Heart right ventricle (tissue), 16 donors: Measurements from ENCODE around the gene PACS1. TPM values are rescaled to one million over a fixed set of nuclear protein-coding genes. Genes with fewer than 3 reads are reported as not detected.
"Not testable (repeated sequence)": the region's sequence is repeated elsewhere in the genome, so short reads cannot be mapped to it uniquely, and the experiment has no call there.

ENCODE experiments used
- ATAC-seq, 8 donors: fragments of 200-7000 bp; cut with Tn5 transposase; one replicate each; pipeline ENCODE4 v1.9.1; 2020; ENCODE audit warnings: mild to moderate bottlenecking in 8 of 8, moderate library complexity in 8 of 8, moderate number of reproducible peaks in 1 of 8
- DNase-seq, 2 donors: peaks; one replicate each; pipeline ENCODE4 v3.0.0-alpha.2; 2020
- H3K27ac ChIP-seq, 10 donors: fragments of 200-600 bp; sonication (generic) in 2 of 10; one replicate each; pipeline versions ENCODE4 v1.5.0 to v1.8.0; 2020 to 2022; ENCODE audit warnings: mild to moderate bottlenecking in 3 of 10
- H3K27me3 ChIP-seq, 7 donors: fragments of 200-600 bp; one replicate each; pipeline ENCODE4 v1.8.0; 2021 to 2022; ENCODE audit warnings: mild to moderate bottlenecking in 2 of 7
- H3K36me3 ChIP-seq, 9 donors: fragments of 200-600 bp; sonication (generic) in 1 of 9; one replicate each; pipeline versions ENCODE4 v1.5.0 to v1.8.0; 2020 to 2022; ENCODE audit warnings: mild to moderate bottlenecking in 2 of 9
- H3K4me1 ChIP-seq, 9 donors: fragments of 200-600 bp; sonication (generic) in 1 of 9; one replicate each; pipeline versions ENCODE4 v1.5.0 to v1.8.0; 2020 to 2022; ENCODE audit warnings: mild to moderate bottlenecking in 4 of 9
- H3K4me3 ChIP-seq, 10 donors: fragments of 200-600 bp; sonication (generic) in 2 of 10; one replicate each; pipeline versions ENCODE4 v1.5.0 to v1.8.0; 2020 to 2022; ENCODE audit warnings: mild to moderate bottlenecking in 7 of 10, moderate library complexity in 2 of 10
- H3K9me3 ChIP-seq, 11 donors: fragments of 200-600 bp in 10 of 11; sonication (generic) in 2 of 11; one replicate each; pipeline versions ENCODE4 v1.5.0 to v1.8.0; 2013 to 2022; ENCODE audit warnings: mild to moderate bottlenecking in 2 of 11, control low read depth in 1 of 11, moderate library complexity in 1 of 11
- WGBS, 2 donors: extraction: QIAGEN DNeasy Blood & Tissue Kit; methylation state at CpG; one replicate each; pipeline ENCODE4 v1.1.7; 2013; ENCODE audit warnings: inconsistent platforms in 1 of 2; 5-methylcytosine and 5-hydroxymethylcytosine counted together
- intact Hi-C, 10 donors: fragments of 100-400 bp; cut with DNase I; formaldehyde crosslinking; loops; one replicate each; pipeline versions ENCODE4 v1.11.1 to v1.14.2; 2022
- polyA plus RNA-seq, 2 donors: library from polyadenylated mRNA; stranded (reverse); fragments of 200-250 nt; gene quantifications; one replicate each; pipeline ENCODE4 v1.2.3, GENCODE V29; 2013
- total RNA-seq, 10 donors: library from RNA; stranded (reverse); fragmentation: NEBNext Ultra II Directional in 3 of 10; extraction: Animal tissue kit (Norgen Biotek cat#: 25700) in 3 of 10; gene quantifications; one replicate each; pipeline versions ENCODE4 v1.2.1 to v1.2.4, GENCODE V29; 2021 to 2023
- TF ChIP-seq, protein P1 (sequence below), 9 donors: fragments of 200-600 bp; sonication (generic) in 2 of 9; IDR thresholded peaks; one replicate each; pipeline versions ENCODE4 v1.5.0 to v1.8.0; 2021 to 2022; ENCODE audit warnings: antibody characterized with exemption in 9 of 9, mild to moderate bottlenecking in 5 of 9, moderate library complexity in 1 of 9
- donor health status: Arrhythmogenic right ventricular cardiomyopathy.
- donor health status: ischemic (EF 13 %, LVEDD 7.1; RV severe dilation, severe dysfunction).
- donor health status: healthy with polysubstance abuse.
- donor health status: DM: no; HTN: yes; CAD: no.
- donor health status: DM: no; HTN: no; CAD: no.
- donor health status: ischemic (EF 25% LVEDD 6.9; RV normal size, moderate dysfunction).
- donor health status: ischemic (EF 25% LVEDD 5.7; RV mildly dilated, moderate dysfunction).
- donor health status: healthy.
- donor health status: DM: yes; HTN: yes; CAD: no.
- donor health status: Ischemic cardiomyopathy.
- donor health status: ischemic (EF 35%, LVEDD 5.7; RV mildly dilated, moderate dysfunction).
- donor health status: nonischemic (EF 11% LVEDD 7.7; RV severe dilation, severe dysfunction).
- donor health status: DM: yes; HTN: yes; CAD: no.
- donor health status: PGD.
- donor health status: ischemic (EF 29% LVEDD 5.4; RV normal size, mild dysfunction).
- donor health status: nonischemic (EF 23%, LVEDD 6.1; RV moderate dilation, normal function).

The PACS1 gene
- total and polyA plus RNA-seq, 12 donors: 24.1 to 121 (median 69.7) TPM

DNA sequence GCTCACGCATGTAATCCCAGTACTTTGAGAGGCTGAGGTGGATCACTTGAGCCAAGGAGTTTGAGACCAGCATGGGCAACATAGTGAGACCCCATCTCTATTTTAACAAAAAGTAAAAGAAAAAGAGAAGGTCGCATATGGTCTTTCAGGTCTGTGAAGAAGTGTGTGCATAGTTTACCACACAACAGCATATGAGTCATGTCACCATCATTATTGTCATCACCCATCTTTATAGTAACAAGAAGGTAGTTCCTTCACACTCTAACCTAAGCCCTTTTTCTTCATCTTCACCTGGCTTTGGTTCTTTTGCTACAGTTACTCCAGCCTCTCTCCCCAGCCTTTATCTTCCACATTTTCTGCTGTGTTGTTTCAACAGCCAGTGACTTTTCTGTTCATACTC is 39.2 kb downstream of the PACS1 start:
- DNase-seq (no peak), ATAC-seq (no peak)
- 91 to 95% methylated on average over 2 of the region's 2 CpGs for WGBS, 2 donors
- no peaks in the 10 kb centered on the region for H3K27me3 ChIP-seq
- peaks cover 0 to 16% (median 0%) of the 10 kb centered on the region in 9 donors for H3K36me3 ChIP-seq
- H3K9me3 ChIP-seq: no peaks in the 10 kb centered on the region
- TF ChIP-seq, protein P1, sequence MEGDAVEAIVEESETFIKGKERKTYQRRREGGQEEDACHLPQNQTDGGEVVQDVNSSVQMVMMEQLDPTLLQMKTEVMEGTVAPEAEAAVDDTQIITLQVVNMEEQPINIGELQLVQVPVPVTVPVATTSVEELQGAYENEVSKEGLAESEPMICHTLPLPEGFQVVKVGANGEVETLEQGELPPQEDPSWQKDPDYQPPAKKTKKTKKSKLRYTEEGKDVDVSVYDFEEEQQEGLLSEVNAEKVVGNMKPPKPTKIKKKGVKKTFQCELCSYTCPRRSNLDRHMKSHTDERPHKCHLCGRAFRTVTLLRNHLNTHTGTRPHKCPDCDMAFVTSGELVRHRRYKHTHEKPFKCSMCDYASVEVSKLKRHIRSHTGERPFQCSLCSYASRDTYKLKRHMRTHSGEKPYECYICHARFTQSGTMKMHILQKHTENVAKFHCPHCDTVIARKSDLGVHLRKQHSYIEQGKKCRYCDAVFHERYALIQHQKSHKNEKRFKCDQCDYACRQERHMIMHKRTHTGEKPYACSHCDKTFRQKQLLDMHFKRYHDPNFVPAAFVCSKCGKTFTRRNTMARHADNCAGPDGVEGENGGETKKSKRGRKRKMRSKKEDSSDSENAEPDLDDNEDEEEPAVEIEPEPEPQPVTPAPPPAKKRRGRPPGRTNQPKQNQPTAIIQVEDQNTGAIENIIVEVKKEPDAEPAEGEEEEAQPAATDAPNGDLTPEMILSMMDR (IDR thresholded peaks at IDR 0.05): no peak
- intact Hi-C loops: no loop called here
- no peak overlapping the region for H3K4me3 ChIP-seq
- no peak overlapping the region for H3K27ac ChIP-seq
- peaks cover 0 to 75% (median 42%) of the 10 kb centered on the region in 9 donors for H3K4me1 ChIP-seq

DNA sequence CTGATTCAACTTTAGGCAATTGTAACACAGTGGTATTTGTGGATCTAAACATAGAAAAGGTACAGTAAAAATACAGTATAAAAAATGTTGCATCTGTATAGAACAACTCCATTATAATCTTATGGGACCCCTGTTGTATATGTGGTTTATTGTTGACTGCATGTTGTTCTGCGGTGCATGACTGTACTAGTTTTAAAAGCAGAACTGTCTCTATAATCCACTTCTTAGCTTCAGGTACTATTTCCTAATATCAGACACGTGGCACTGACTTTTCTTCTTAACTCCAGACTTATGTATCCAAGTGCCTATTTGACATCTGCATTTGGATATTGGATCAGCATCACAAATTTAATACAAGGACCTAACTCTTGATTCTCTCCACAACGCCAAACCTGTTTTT is 41.1 kb downstream of the PACS1 start:
- H3K36me3 ChIP-seq: peaks cover 0 to 13% (median 0%) of the 10 kb centered on the region in 9 donors
- ATAC-seq (no peak), DNase-seq (no peak)
- TF ChIP-seq, protein P1 (IDR thresholded peaks at IDR 0.05): no peak
- H3K4me3 ChIP-seq: no peak overlapping the region
- peak overlapping the region in 1 of 10 donors; percentile 63 for H3K27ac ChIP-seq
- intact Hi-C loops: no loop called here
- peaks cover 0 to 85% (median 56%) of the 10 kb centered on the region in 9 donors for H3K4me1 ChIP-seq
- 95 to 97% methylated on average over 3 of the region's 3 CpGs for WGBS, 2 donors
- no peaks in the 10 kb centered on the region for H3K9me3 ChIP-seq
- H3K27me3 ChIP-seq: no peaks in the 10 kb centered on the region

DNA sequence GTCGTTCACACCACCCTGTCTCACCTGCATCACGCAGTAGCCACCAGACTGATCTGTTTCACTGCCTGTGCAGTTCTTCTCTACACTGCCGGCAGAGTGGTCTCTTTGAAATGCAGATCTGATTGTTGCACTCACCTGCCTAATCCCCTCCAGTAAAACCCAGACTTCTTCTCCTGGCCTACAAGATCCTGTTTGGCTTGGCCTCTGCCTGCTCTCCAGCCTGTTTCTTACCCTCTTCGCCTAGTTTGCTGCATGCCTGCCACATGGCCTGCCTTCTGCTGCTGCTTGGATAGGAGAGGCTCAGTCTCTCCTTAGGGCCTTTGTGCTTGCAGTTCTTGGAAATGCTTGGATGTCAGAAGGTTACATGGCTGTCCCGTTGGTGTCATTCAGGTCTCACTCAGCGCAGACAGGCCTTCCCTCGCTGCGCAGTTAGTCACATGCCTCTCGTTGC is 42.0 kb downstream of the PACS1 start:
- H3K27ac ChIP-seq: peak overlapping the region in 6 of 10 donors; percentile 11 to 63 (median 26)
- ATAC-seq: peak in 4 of 8 donors; percentile 24 to 53 (median 38)

DNA sequence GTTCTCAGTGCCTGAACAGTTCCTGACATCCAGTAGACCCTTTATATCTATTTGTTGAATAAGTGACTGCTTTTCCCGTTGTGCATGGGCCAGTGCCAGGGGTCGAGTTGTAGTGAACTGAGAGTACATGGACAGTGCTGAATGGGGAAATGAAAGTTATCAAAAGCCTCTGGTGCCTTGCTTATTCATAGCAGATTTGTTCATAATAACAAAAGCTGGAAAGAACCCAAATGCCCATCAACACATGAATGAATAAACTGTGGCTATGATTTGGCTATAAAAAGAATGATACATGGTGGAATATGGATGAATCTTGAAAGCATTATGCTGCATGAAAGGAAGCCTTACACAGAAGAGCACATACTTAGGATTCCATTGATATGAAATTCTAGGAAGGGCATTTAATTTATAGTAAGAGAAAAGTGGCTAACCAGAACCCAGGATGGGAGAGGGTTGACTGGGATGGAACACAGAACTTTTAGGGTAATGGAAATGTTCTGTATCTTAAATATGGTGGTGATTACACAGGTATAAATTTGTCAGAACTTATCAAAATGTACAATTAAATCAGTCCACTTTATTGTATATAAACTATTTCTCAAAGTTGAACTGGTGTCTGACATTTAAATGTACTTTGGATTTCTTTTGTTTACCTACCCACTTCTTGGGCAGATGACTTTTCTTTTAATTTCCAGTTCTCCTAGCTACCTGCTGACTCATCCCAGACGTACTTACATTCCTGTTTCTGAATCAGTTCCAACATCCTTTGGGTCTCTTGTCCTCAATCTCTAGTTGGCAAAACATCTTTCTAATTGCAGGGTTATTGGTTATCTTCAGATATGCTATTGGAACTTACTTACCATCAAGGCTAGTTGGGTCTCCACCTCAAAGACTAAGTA is 42.8 kb downstream of the PACS1 start:
- peaks cover 0 to 86% (median 44%) of the 10 kb centered on the region in 9 donors for H3K4me1 ChIP-seq

More for the DNA sequence above, 42.0 kb downstream of the PACS1 start:
- Histone ChIP-seq H3K4me1 (peaks cover 0 to 86% (median 50%) of the 10 kb centered on the region in 9 donors), H3K9me3 (no peaks in the 10 kb centered on the region), H3K4me3 (no peak overlapping the region), H3K27me3 (no peaks in the 10 kb centered on the region), H3K36me3 (peaks cover 0 to 6% (median 0%) of the 10 kb centered on the region in 9 donors)
- 67 to 69% methylated on average over 9 of the region's 9 CpGs for WGBS, 2 donors
- intact Hi-C loops: no loop called here
- no peak for DNase-seq
- TF ChIP-seq, protein P1 (IDR thresholded peaks at IDR 0.05): no peak

DNA sequence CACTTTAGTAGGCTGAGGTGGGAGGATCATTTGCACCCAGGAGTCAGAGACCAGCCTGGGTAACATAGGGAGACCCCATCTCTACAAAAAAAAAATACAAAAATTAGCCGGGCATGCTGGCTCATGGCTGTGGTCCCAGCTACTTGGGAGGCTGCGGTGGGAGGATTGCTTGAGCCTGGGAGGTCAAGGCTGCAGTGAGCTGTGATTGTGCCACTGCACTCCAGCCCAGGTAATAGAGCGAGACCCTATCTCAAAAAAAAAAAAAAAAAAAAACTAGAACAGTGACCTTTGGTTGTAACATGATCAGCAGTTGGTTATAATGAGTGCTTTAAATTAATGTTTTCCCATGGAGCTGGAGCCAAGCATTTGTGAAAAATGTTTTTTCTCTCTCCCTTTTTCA is 44.9 kb downstream of the PACS1 start:
- not testable (repeated sequence) for H3K27me3 ChIP-seq, H3K36me3 ChIP-seq, H3K9me3 ChIP-seq, ATAC-seq, H3K4me3 ChIP-seq, DNase-seq
- Histone ChIP-seq H3K4me1 (peaks cover 0 to 96% (median 60%) of the 10 kb centered on the region in 9 donors), H3K27ac (peak overlapping the region in 2 of 10 donors; percentile 38 to 75)
- WGBS, 2 donors: 87 to 89% methylated on average over 3 of the region's 3 CpGs
- intact Hi-C loops: loop anchor here in 1 of 10 donors (5.0 kb wide), 1 partner anchor 43 kb away; the partner anchor contains the start of gene PACS1

More for the DNA sequence above, 42.8 kb downstream of the PACS1 start:
- ATAC-seq: peak in 7 of 8 donors; percentile 42 to 66 (median 58)
- H3K9me3 ChIP-seq: no peaks in the 10 kb centered on the region
- TF ChIP-seq, protein P1 (IDR thresholded peaks at IDR 0.05): no peak
- H3K27me3 ChIP-seq: no peaks in the 10 kb centered on the region
- H3K36me3 ChIP-seq: peaks cover 0 to 6% (median 0%) of the 10 kb centered on the region in 9 donors
- no peak overlapping the region for H3K4me3 ChIP-seq
- peak; percentile 17 for DNase-seq
- 7 to 12% methylated on average over 3 of the region's 3 CpGs for WGBS, 2 donors
- intact Hi-C loops: no loop called here
- peak overlapping the region in 6 of 10 donors; percentile 11 to 63 (median 26) for H3K27ac ChIP-seq
